ENCODE data around the gene GUF1. TPM values are rescaled to one million over a fixed set of nuclear protein-coding genes. Genes with fewer than 3 reads are reported as not detected.
A peak's percentile ranks its signal among the peaks of the same experiment; 100 is the strongest.

The GUF1 gene
- total RNA-seq, 2 experiments from 2014 or later = 22.9 to 26.0 TPM

DNA sequence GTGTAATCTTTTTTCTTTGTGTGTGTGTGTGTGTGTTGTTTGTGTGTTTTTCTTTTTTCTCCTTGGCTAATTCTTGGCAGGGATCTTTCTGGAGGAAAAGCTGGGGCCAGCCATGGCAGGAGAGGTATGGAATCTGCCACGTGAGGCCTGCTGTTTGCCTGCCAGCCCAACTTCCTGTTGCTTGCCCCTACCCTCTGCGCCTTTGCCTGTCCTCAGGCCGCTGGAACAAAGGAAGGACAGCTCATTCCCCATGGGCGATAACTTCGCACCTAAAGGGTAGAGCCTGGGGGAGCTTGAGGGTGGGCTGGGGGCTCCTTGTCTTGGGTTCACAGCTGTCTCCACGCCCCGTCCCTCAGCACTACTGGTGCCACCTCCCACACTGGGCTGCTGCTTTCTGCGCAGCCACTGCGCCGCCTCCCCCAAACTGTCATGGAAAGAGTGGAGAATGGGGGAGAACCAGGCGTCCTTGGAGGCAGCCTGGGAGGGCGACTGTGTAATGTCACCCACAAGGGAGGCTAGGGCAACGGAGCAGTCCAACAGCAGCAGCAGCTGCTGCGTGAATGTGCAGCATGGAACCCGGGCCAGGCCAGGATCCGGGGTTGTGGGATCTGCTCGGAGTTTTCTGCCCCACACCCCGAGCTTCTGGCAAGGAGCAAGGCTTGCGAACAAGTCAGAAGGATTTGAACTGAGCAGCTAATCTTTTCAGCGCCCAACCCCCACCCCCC, 14.5 kb upstream of the GUF1 start:
- ChIA-PET CTCF (no interaction called here), POLR2A (no interaction called here)
- ATAC-seq = no peak
- Mint-ChIP-seq H3K27ac (no peak overlapping the region), H3K4me3 (no peak overlapping the region), H3K36me3 (ENCODE audit: low read depth) (no peaks in the 10 kb centered on the region), H3K9me3 (ENCODE audit: insufficient read depth) (no peaks in the 10 kb centered on the region), H3K4me1 (ENCODE audit: low read depth) (no peaks in the 10 kb centered on the region), H3K27me3 (ENCODE audit: low read depth) (peaks cover 3% of the 10 kb centered on the region)
- no peak for DNase-seq

DNA sequence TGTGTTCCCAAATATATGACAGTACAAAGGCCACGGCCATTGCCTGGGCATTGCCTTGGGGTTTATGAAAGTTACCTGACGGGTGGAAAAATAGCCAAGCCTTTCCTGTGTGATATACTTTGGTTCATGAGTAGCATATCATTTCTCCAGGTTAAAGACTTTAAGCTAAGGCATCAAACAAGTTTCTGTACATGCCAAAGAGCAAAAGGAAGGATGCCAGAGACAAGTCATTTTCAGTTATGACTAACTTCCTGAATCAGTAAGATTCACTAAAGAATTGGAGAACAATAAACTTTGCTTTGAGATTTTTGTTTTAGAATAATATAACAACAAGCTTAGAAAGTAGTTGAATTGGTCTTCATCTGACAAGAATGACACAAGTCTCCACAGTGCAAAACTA, 9.7 kb upstream of the GUF1 start:
- ATAC-seq (no peak), DNase-seq (no peak)
- H3K4me1 Mint-ChIP-seq (ENCODE audit: low read depth) = no peaks in the 10 kb centered on the region
- H3K9me3 Mint-ChIP-seq (ENCODE audit: insufficient read depth) = no peaks in the 10 kb centered on the region
- peaks cover 5% of the 10 kb centered on the region for H3K27me3 Mint-ChIP-seq (ENCODE audit: low read depth)
- H3K36me3 Mint-ChIP-seq (ENCODE audit: low read depth) = no peaks in the 10 kb centered on the region
- H3K4me3 Mint-ChIP-seq = no peak overlapping the region
- no peak overlapping the region for H3K27ac Mint-ChIP-seq
- CTCF ChIA-PET = no interaction called here
- POLR2A ChIA-PET = interaction anchor here (1.7 kb wide), 1 partner anchor 9 kb away, joined by 6 read pairs; the partner anchor contains the start of gene GUF1

DNA sequence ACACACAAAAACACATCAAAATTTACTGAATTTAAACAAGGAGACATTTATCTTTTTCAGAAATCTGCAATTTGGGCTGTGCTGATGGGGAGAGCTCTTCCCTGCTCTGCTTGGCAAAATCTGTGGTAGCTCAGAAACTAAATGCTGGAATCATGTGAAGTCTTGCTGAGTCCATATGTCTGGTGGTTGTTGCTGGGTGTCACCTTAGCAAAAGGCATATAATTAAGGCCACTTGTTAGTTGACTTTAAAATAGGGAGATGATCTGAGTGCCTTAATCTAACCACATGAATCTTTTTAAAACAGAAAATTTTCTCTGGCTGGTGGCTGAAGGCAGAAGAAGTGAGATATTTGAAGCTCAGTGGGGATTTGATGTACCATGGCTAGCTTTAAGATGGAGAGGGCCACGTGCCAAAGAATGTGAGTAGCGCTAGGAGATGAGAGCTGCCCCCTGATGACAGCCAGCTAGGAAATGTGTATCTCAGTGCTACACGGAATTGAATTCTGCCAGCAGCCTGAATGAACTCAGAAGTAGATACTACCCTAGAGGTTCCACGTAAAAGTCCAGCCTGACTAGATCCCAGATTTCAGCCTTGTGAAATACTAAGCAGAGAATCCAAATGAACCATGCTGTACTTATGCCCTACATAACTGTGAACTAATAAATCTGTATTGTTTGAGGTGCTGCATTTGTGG, 7.6 kb upstream of the GUF1 start:
- H3K27me3 Mint-ChIP-seq (ENCODE audit: low read depth) = peaks cover 5% of the 10 kb centered on the region
- CTCF ChIA-PET = no interaction called here
- no peaks in the 10 kb centered on the region for H3K9me3 Mint-ChIP-seq (ENCODE audit: insufficient read depth)
- POLR2A ChIA-PET = interaction anchor here (1.7 kb wide), 1 partner anchor 7 kb away, joined by 6 read pairs; the partner anchor contains the start of gene GUF1
- DNase-seq = no peak
- no peak overlapping the region for H3K27ac Mint-ChIP-seq
- no peak overlapping the region for H3K4me3 Mint-ChIP-seq
- H3K36me3 Mint-ChIP-seq (ENCODE audit: low read depth) = no peaks in the 10 kb centered on the region
- no peak for ATAC-seq
- H3K4me1 Mint-ChIP-seq (ENCODE audit: low read depth) = no peaks in the 10 kb centered on the region

DNA sequence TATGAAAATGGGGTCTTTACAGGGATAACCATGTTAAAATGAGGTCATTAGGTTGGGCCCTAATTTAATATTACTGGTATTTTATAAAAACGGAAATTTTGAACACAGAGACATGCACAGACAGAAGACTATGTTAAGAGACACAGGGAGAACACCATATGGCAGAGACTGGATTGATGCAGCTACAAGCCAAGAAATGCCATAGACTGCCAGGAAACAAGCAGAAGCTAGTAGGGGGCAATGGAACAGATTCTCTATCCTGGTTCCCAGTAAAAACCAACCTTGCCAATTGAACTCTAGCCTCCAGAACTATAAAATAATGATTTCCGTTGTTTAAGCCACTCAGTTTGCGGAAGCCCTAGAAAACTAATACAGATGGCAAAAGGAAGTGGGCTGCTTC, 6.6 kb upstream of the GUF1 start:
- ATAC-seq = no peak
- Mint-ChIP-seq H3K27me3 (ENCODE audit: low read depth) (peaks cover 5% of the 10 kb centered on the region), H3K9me3 (ENCODE audit: insufficient read depth) (no peaks in the 10 kb centered on the region), H3K4me1 (ENCODE audit: low read depth) (no peaks in the 10 kb centered on the region), H3K4me3 (no peak overlapping the region), H3K36me3 (ENCODE audit: low read depth) (no peaks in the 10 kb centered on the region), H3K27ac (no peak overlapping the region)
- ChIA-PET POLR2A (no interaction called here), CTCF (no interaction called here)
- DNase-seq = no peak

DNA sequence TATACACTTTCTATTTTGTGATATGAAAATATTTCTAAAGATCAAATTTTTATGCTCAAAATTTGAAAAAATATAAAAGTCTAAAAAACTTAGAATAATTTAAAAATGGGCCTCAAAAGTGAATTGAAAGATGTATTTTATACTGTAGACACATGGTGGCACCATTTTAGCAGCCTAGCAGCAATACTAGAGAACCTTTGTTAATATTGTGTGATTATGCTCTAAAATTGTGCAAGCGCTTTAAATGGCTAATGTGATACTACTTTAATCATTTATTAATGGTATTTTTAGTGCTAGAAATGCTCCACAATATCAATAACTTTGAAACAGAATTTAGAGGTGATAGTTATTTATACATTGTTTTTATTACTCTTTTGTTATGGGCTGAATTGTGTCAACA, 3.7 kb upstream of the GUF1 start:
- no peak for DNase-seq
- no peak for ATAC-seq
- POLR2A ChIA-PET = no interaction called here
- Mint-ChIP-seq H3K36me3 (ENCODE audit: low read depth) (peaks cover 4% of the 10 kb centered on the region), H3K27me3 (ENCODE audit: low read depth) (peaks cover 5% of the 10 kb centered on the region), H3K4me1 (ENCODE audit: low read depth) (peaks cover 17% of the 10 kb centered on the region), H3K4me3 (no peak overlapping the region), H3K9me3 (ENCODE audit: insufficient read depth) (no peaks in the 10 kb centered on the region), H3K27ac (no peak overlapping the region)
- CTCF ChIA-PET = no interaction called here

DNA sequence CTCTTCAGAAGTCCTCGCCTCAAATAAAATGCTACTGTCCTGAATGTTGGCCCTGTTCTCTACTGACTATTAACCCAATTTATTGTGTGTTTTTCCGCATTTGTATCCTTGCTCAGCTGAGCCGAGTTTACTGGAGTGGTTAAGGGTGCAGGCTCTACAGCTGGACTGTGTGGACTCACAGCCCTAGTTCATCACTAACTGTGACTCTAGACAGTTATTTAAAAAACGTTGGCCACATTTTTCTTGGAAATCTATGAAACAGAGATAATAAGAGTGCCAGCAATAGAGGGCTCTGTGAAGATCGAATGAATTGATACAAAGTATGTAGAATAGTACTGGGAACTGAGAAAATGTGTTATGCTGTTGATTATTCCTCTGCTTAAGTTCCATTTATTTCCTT, 2.9 kb upstream of the GUF1 start:
- Mint-ChIP-seq H3K4me3 (no peak overlapping the region), H3K36me3 (ENCODE audit: low read depth) (peaks cover 4% of the 10 kb centered on the region), H3K27ac (no peak overlapping the region), H3K9me3 (ENCODE audit: insufficient read depth) (no peaks in the 10 kb centered on the region), H3K27me3 (ENCODE audit: low read depth) (peaks cover 5% of the 10 kb centered on the region), H3K4me1 (ENCODE audit: low read depth) (peaks cover 20% of the 10 kb centered on the region)
- CTCF ChIA-PET = no interaction called here
- no peak for ATAC-seq
- POLR2A ChIA-PET = no interaction called here
- no peak for DNase-seq

DNA sequence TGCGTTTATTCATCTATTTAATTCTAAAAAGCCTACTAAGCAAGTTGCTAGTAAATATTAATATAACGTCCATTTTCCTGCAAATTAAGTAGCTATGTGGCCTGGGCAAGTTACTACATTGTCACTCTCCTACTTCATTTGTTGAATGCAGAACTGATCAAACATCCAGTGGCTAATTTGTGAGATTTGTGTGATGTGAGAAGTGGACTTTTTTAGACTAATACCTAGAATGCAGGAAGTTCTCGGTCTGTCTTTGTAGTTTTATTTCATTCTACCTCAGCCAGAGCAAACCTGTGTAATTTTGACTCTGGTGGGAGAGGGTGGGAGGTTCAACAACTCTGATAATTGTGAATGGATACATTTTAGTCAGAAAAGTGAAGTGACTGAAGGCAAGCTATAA, 840 bp downstream of the GUF1 start:
- H3K4me3 Mint-ChIP-seq = peak overlapping the region; percentile 96
- ATAC-seq (no peak), DNase-seq (no peak)
- no peaks in the 10 kb centered on the region for H3K9me3 Mint-ChIP-seq (ENCODE audit: insufficient read depth)
- H3K27me3 Mint-ChIP-seq (ENCODE audit: low read depth) = no peaks in the 10 kb centered on the region
- peaks cover 21% of the 10 kb centered on the region for H3K36me3 Mint-ChIP-seq (ENCODE audit: low read depth)
- ChIA-PET POLR2A (interaction anchor here (0.7 to 2.5 kb wide), 6 partner anchors 8 to 47 kb away, joined by 3 to 20 read pairs (median 10); partner anchors contain the start of gene GNPDA2), CTCF (interaction anchor here (1.2 to 3.1 kb wide), 7 partner anchors 8 to 230 kb away, joined by 3 to 11 read pairs (median 7); partner anchors contain the start of genes GNPDA2 and KCTD8)
- peaks cover 36% of the 10 kb centered on the region for H3K4me1 Mint-ChIP-seq (ENCODE audit: low read depth)
- peak overlapping the region; percentile 99 for H3K27ac Mint-ChIP-seq

DNA sequence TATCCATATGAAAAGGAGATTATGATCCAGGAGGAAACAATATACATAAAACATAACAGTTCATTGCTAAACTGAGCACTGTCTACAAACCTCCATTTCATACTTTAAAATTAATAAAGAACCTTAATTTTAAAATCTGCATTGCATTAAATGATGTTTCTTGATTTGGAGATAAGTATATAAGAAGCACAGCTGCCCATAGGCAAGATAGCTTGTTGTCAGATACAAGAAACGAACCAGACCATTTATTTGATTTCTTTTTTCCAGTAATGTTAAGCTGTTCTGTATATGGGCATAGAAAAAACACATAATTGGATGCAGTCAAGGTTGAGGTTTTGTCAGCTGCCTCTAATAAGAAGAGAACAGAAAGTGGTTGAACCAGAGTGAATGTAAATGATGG, 6.4 kb downstream of the GUF1 start:
- H3K9me3 Mint-ChIP-seq (ENCODE audit: insufficient read depth) = no peaks in the 10 kb centered on the region
- H3K27ac Mint-ChIP-seq = no peak overlapping the region
- POLR2A ChIA-PET = no interaction called here
- CTCF ChIA-PET = no interaction called here
- H3K36me3 Mint-ChIP-seq (ENCODE audit: low read depth) = peaks cover 51% of the 10 kb centered on the region
- DNase-seq = no peak
- H3K27me3 Mint-ChIP-seq (ENCODE audit: low read depth) = no peaks in the 10 kb centered on the region
- no peak for ATAC-seq
- no peak overlapping the region for H3K4me3 Mint-ChIP-seq
- H3K4me1 Mint-ChIP-seq (ENCODE audit: low read depth) = peaks cover 21% of the 10 kb centered on the region

DNA sequence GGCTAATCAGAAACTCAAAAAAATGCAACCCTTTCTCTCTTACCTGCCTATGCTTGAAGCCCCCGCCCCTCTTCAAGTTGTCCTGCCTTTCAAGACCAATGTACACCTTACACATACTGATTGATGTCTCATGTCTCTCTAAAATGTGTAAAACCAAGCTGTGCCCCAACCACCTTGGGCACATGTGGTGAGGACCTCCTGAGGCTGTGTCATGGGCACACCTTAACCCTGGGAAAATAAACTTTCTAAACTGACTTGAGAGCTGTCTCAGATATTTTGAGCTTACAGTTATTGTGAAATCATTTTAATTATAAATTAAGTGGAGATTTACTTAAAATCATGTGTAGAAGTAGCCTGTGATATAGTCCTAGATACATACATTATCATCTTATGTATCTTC, 22.2 kb downstream of the GUF1 start:
- ChIA-PET POLR2A (interaction anchor here (0.6 to 2.4 kb wide), 2 partner anchors 22 to 43 kb away, joined by 4 to 8 read pairs; partner anchors contain the start of gene GUF1), CTCF (no interaction called here)
- no peak overlapping the region for H3K4me3 Mint-ChIP-seq
- H3K4me1 Mint-ChIP-seq (ENCODE audit: low read depth) = peaks cover 5% of the 10 kb centered on the region
- no peaks in the 10 kb centered on the region for H3K27me3 Mint-ChIP-seq (ENCODE audit: low read depth)
- no peaks in the 10 kb centered on the region for H3K9me3 Mint-ChIP-seq (ENCODE audit: insufficient read depth)
- H3K27ac Mint-ChIP-seq = no peak overlapping the region
- ATAC-seq (no peak), DNase-seq (no peak)
- H3K36me3 Mint-ChIP-seq (ENCODE audit: low read depth) = peaks cover 49% of the 10 kb centered on the region

DNA sequence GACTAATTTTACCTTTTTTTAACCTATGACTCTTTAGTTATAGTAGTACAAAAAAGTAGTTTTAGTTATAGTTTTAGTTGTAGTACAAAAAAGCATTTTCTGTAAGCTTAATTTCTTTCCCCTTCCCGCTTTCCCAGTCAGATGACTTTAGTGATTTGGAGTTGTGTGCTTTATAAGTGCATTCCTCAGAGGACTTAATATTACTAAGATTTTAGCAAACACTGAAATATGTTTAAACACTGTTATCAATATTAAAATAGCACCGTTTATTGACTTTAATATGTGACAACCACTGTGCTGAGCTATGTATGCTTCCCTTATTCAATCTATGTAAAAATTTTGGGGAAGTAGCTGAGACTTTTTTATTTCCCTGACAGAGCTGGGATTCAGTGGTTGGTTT, 22.8 kb downstream of the GUF1 start:
- ChIA-PET CTCF (no interaction called here), POLR2A (interaction anchor here (0.6 to 2.4 kb wide), 2 partner anchors 23 to 43 kb away, joined by 4 to 8 read pairs; partner anchors contain the start of gene GUF1)
- Mint-ChIP-seq H3K27ac (no peak overlapping the region), H3K36me3 (ENCODE audit: low read depth) (peaks cover 46% of the 10 kb centered on the region), H3K9me3 (ENCODE audit: insufficient read depth) (no peaks in the 10 kb centered on the region), H3K4me3 (no peak overlapping the region), H3K27me3 (ENCODE audit: low read depth) (no peaks in the 10 kb centered on the region), H3K4me1 (ENCODE audit: low read depth) (peaks cover 2% of the 10 kb centered on the region)
- DNase-seq (no peak), ATAC-seq (no peak)

DNA sequence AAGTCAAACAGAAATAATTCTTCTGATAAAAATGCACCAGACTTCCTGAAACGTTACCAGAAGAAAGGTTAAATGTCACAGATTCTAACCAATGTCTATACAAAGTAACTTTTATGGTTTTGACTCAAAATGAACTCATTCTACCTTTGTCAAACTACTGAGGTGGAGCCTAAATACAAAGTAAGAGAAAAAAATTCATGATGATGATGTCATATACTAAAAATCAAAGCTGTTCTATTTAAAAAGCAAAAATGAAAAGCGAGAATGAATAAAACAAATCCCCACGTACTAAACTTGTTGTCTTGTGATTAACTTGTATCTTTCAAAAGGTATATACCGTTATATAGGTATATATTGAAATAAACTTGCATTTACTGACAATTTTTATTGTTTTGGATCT, 26.5 kb downstream of the GUF1 start:
- CTCF ChIA-PET = no interaction called here
- ATAC-seq (no peak), DNase-seq (no peak)
- no peaks in the 10 kb centered on the region for H3K27me3 Mint-ChIP-seq (ENCODE audit: low read depth)
- no peak overlapping the region for H3K4me3 Mint-ChIP-seq
- POLR2A ChIA-PET = interaction anchor here (1.9 kb wide), 1 partner anchor 26 kb away, joined by 9 read pairs; the partner anchor contains the start of gene GUF1
- H3K36me3 Mint-ChIP-seq (ENCODE audit: low read depth) = peaks cover 37% of the 10 kb centered on the region
- H3K27ac Mint-ChIP-seq = no peak overlapping the region
- no peaks in the 10 kb centered on the region for H3K9me3 Mint-ChIP-seq (ENCODE audit: insufficient read depth)
- no peaks in the 10 kb centered on the region for H3K4me1 Mint-ChIP-seq (ENCODE audit: low read depth)

DNA sequence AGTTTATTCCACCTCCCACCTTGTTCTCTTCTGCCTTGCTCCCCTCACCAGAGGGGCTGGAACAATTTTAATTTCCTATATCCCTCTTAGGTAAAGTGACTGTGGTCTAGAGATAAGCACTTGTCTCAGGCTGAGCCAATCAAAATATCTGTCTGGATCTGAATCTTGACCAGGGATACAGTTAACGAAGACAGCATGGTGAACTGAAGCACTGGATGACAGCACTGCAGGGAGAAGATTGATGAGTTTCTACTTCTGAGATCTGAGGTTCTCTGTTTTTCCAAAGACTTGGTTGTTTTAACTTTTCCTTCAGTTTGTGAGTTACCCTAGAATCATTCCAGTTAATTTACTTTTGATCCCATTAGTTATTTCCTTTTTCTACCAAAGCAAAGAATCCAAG, 34.9 kb downstream of the GUF1 start:
- no peak for ATAC-seq
- H3K36me3 Mint-ChIP-seq (ENCODE audit: low read depth) = peaks cover 14% of the 10 kb centered on the region
- ChIA-PET CTCF (no interaction called here), POLR2A (no interaction called here)
- H3K27ac Mint-ChIP-seq = no peak overlapping the region
- DNase-seq = no peak
- H3K4me1 Mint-ChIP-seq (ENCODE audit: low read depth) = no peaks in the 10 kb centered on the region
- no peak overlapping the region for H3K4me3 Mint-ChIP-seq
- no peaks in the 10 kb centered on the region for H3K9me3 Mint-ChIP-seq (ENCODE audit: insufficient read depth)
- H3K27me3 Mint-ChIP-seq (ENCODE audit: low read depth) = no peaks in the 10 kb centered on the region

Measured in activated CD8-positive, alpha-beta T cell treated with anti-CD3 and anti-CD28 coated beads, Interleukin-2, amount 10 ng/mL, durations not matched to agents 7 days and 5 days (primary cell).